Liver (tissue), 9 donors: ENCODE data around the gene BRI3. TPM values are rescaled to one million over a fixed set of nuclear protein-coding genes. Genes with fewer than 3 reads are reported as not detected.

ENCODE experiments used
- DNase-seq: peaks from one replicate; pipeline ENCODE4 v3.0.0-alpha.2; 2017; ENCODE audit warnings: low spot score
- H3K27ac ChIP-seq, 2 donors: one replicate each; pipeline ENCODE4 v1.7.0; 2013; ENCODE audit warnings: inconsistent platforms in 2 of 2, low read length in 2 of 2, control low read depth in 1 of 2, low read depth in 1 of 2, mild to moderate bottlenecking in 1 of 2
- H3K27me3 ChIP-seq, 4 donors: one replicate each; pipeline versions ENCODE4 v1.6.1 to v1.7.0; 2013; ENCODE audit warnings: low read length in 3 of 4, inconsistent platforms in 1 of 4, mild to moderate bottlenecking in 1 of 4, moderate library complexity in 1 of 4; ENCODE audit not compliant: control insufficient read depth in 4 of 4, insufficient read depth in 4 of 4
- H3K36me3 ChIP-seq, 4 donors: one replicate each; pipeline versions ENCODE4 v1.6.1 to v1.7.0; 2013; ENCODE audit warnings: low read length in 3 of 4, mild to moderate bottlenecking in 3 of 4, low read depth in 1 of 4, moderate library complexity in 1 of 4; ENCODE audit not compliant: control insufficient read depth in 4 of 4, insufficient read depth in 3 of 4
- H3K4me1 ChIP-seq, 4 donors: one replicate each; pipeline versions ENCODE4 v1.6.1 to v1.7.0; 2013; ENCODE audit warnings: low read length in 3 of 4, mild to moderate bottlenecking in 3 of 4, moderate library complexity in 1 of 4; ENCODE audit not compliant: control insufficient read depth in 4 of 4, insufficient read depth in 4 of 4
- H3K4me3 ChIP-seq, 3 donors: one replicate each; pipeline versions ENCODE4 v1.6.1 to v1.7.0; 2013; ENCODE audit warnings: low read length in 3 of 3, control low read depth in 1 of 3, low read depth in 1 of 3, mild to moderate bottlenecking in 1 of 3
- H3K9ac ChIP-seq, 2 donors: one replicate each; pipeline ENCODE4 v1.7.0; 2013; ENCODE audit warnings: low read length in 2 of 2, mild to moderate bottlenecking in 2 of 2, moderate library complexity in 2 of 2, control low read depth in 1 of 2, low read depth in 1 of 2
- H3K9me3 ChIP-seq, 4 donors: one replicate each; pipeline versions ENCODE4 v1.6.1 to v1.7.0; 2013; ENCODE audit warnings: low read length in 3 of 4; ENCODE audit not compliant: control insufficient read depth in 4 of 4
- ATF3 ChIP-seq: IDR thresholded peaks from 2 replicates; pipeline ENCODE4 v1.6.1; 2016; ENCODE audit warnings: antibody characterized with exemption
- CTCF ChIP-seq: fragments of 150-350 bp; IDR thresholded peaks from 2 replicates; pipeline ENCODE4 v1.5.1; 2017; ENCODE audit warnings: improper control_type of control experiment, low read depth, low read length; ENCODE audit not compliant: missing input control
- EGR1 ChIP-seq, 2 donors: IDR thresholded peaks; 2 replicates each; pipeline ENCODE4 v1.6.1; 2016 to 2018; ENCODE audit warnings: antibody characterized with exemption in 2 of 2, low read depth in 2 of 2
- FOXA1 ChIP-seq: IDR thresholded peaks from 2 replicates; pipeline ENCODE4 v1.6.1; 2016; ENCODE audit warnings: antibody characterized with exemption
- FOXA2 ChIP-seq: IDR thresholded peaks from 2 replicates; pipeline ENCODE4 v1.6.1; 2016; ENCODE audit warnings: antibody characterized with exemption
- GABPA ChIP-seq, 2 donors: IDR thresholded peaks in 1 of 2; conservative IDR thresholded peaks in 1 of 2; 2 replicates each; pipeline ENCODE4 v1.6.1; 2016; ENCODE audit warnings: antibody characterized with exemption in 2 of 2, mild to moderate bottlenecking in 1 of 2, moderate library complexity in 1 of 2
- HNF4A ChIP-seq, 2 donors: conservative IDR thresholded peaks; 2 replicates each; pipeline ENCODE4 v1.6.1; 2016; ENCODE audit warnings: antibody characterized with exemption in 2 of 2, mild to moderate bottlenecking in 2 of 2
- HNF4G ChIP-seq: IDR thresholded peaks from 2 replicates; pipeline ENCODE4 v1.6.1; 2016; ENCODE audit warnings: antibody characterized with exemption
- JUND ChIP-seq, 2 donors: IDR thresholded peaks; 2 replicates each; pipeline ENCODE4 v1.6.1; 2016; ENCODE audit warnings: antibody characterized with exemption in 2 of 2
- MAX ChIP-seq: IDR thresholded peaks from 2 replicates; pipeline ENCODE4 v1.6.1; 2016; ENCODE audit warnings: antibody characterized with exemption
- NR2F2 ChIP-seq: IDR thresholded peaks from 2 replicates; pipeline ENCODE4 v1.6.1; 2016; ENCODE audit warnings: antibody characterized with exemption
- RAD21 ChIP-seq, 2 donors: IDR thresholded peaks; 2 replicates each; pipeline ENCODE4 v1.6.1; 2016; ENCODE audit warnings: antibody characterized with exemption in 2 of 2, mild to moderate bottlenecking in 2 of 2
- REST ChIP-seq: IDR thresholded peaks from 2 replicates; pipeline ENCODE4 v1.6.1; 2016; ENCODE audit warnings: antibody characterized with exemption, mild to moderate bottlenecking
- RXRA ChIP-seq, 2 donors: IDR thresholded peaks; 2 replicates each; pipeline ENCODE4 v1.6.1; 2017 to 2018; ENCODE audit warnings: antibody characterized with exemption in 2 of 2, mild to moderate bottlenecking in 1 of 2
- SP1 ChIP-seq: IDR thresholded peaks from 2 replicates; pipeline ENCODE4 v1.6.1; 2018; ENCODE audit warnings: antibody characterized with exemption, mild to moderate bottlenecking
- TAF1 ChIP-seq: conservative IDR thresholded peaks from 2 replicates; pipeline ENCODE4 v1.6.1; 2016; ENCODE audit warnings: antibody characterized with exemption, mild to moderate bottlenecking
- YY1 ChIP-seq: IDR thresholded peaks from 2 replicates; pipeline ENCODE4 v1.6.1; 2016; ENCODE audit warnings: antibody characterized with exemption, mild to moderate bottlenecking
- ZBTB33 ChIP-seq: IDR thresholded peaks from 2 replicates; pipeline ENCODE4 v1.6.1; 2016; ENCODE audit warnings: antibody characterized with exemption
- WGBS: extraction: QIAGEN DNeasy Blood & Tissue Kit; methylation state at CpG from one replicate; pipeline ENCODE4 v1.1.7; 2013; 5-methylcytosine and 5-hydroxymethylcytosine counted together
- polyA plus RNA-seq, 2 donors: library from polyadenylated mRNA; stranded (reverse) in 1 of 2; unstranded in 1 of 2; fragments of 200-250 nt in 1 of 2; fragments of >200 nt in 1 of 2; fragmentation: Nextera tagmentation in 1 of 2; extraction: Ambion mirVana in 1 of 2; gene quantifications; one replicate each; pipeline versions ENCODE4 v1.2.1 to v1.2.3, GENCODE V29; 2013 to 2015
- total RNA-seq, 2 donors: library from RNA; depleted of rRNA; stranded (reverse); fragments of >200 nt; gene quantifications; one replicate each; pipeline ENCODE4 v1.2.3, GENCODE V29; 2014
- donor health status: healthy.
- donor health status: healthy.
- donor health status: healthy.
- donor health status: healthy.
- donor health status: healthy.

Gene BRI3
- total and polyA plus RNA-seq, 4 donors = 14.0 to 80.4 (median 49.7) TPM

- Histone ChIP-seq H3K27me3 (no peaks in the 10 kb centered on the region), H3K36me3 (peaks cover 7 to 15% (median 11%) of the 10 kb centered on the region in 4 donors), H3K9ac (no peak overlapping the region), H3K4me3 (no peak overlapping the region), H3K27ac (no peak overlapping the region), H3K4me1 (peaks cover 0 to 11% (median 2%) of the 10 kb centered on the region in 4 donors), H3K9me3 (no peaks in the 10 kb centered on the region)
- TF ChIP-seq RAD21 (IDR thresholded peaks at IDR 0.05) = no peak
- TF ChIP-seq MAX = no peak
- TF ChIP-seq CTCF = no peak
- TF ChIP-seq FOXA2 = no peak
- no peak for TF ChIP-seq TAF1
- no peak for TF ChIP-seq FOXA1
- no peak for TF ChIP-seq ATF3
- TF ChIP-seq JUND (IDR thresholded peaks at IDR 0.05) = no peak
- TF ChIP-seq HNF4G = no peak
- no peak for TF ChIP-seq EGR1 (IDR thresholded peaks at IDR 0.05; ENCODE audit: low read depth in 2 of 2)
- TF ChIP-seq NR2F2 = no peak
- no peak for TF ChIP-seq HNF4A (conservative IDR thresholded peaks at IDR 0.05)
- no peak for TF ChIP-seq SP1
- TF ChIP-seq ZBTB33 = no peak
- no peak for DNase-seq
- whole genome bisulfite sequencing = 88% methylated on average over 17 of the region's 17 CpGs
Observed at GRCh38 chr7:98293265-98293664, 11.8 kb downstream of the BRI3 start.

GRCh38 chr7:98293746-98294145 lies 12.3 kb downstream of the BRI3 start:
- no peak overlapping the region for H3K4me3 ChIP-seq
- 90% methylated on average over 13 of the region's 13 CpGs for WGBS
- DNase-seq = no peak
- H3K36me3 ChIP-seq = peaks cover 7 to 15% (median 11%) of the 10 kb centered on the region in 4 donors
- peaks cover 0 to 9% (median 1%) of the 10 kb centered on the region in 4 donors for H3K4me1 ChIP-seq
- H3K9ac ChIP-seq = no peak overlapping the region
- TF ChIP-seq HNF4A (conservative IDR thresholded peaks at IDR 0.05) (no peak), TAF1 (no peak), ATF3 (no peak), RXRA (IDR thresholded peaks at IDR 0.05) (no peak), NR2F2 (no peak), HNF4G (no peak), SP1 (no peak), ZBTB33 (no peak), FOXA1 (no peak), FOXA2 (no peak), YY1 (no peak), JUND (IDR thresholded peaks at IDR 0.05) (no peak), RAD21 (IDR thresholded peaks at IDR 0.05) (no peak), REST (no peak), EGR1 (IDR thresholded peaks at IDR 0.05; ENCODE audit: low read depth in 2 of 2) (no peak), CTCF (no peak), GABPA (IDR thresholded peaks at IDR 0.05 in 1 of 2, conservative IDR thresholded peaks at IDR 0.05 in 1 of 2) (no peak)
- no peaks in the 10 kb centered on the region for H3K9me3 ChIP-seq
- H3K27me3 ChIP-seq = no peaks in the 10 kb centered on the region
- H3K27ac ChIP-seq = no peak overlapping the region
